Esophagus muscularis mucosa (tissue), 4 donors: ENCODE results near the gene KIF2C. TPM values are rescaled to one million over a fixed set of nuclear protein-coding genes. Genes with fewer than 3 reads are reported as not detected.
"Not testable (repeated sequence)": the region's sequence is repeated elsewhere in the genome, so short reads cannot be mapped to it uniquely, and the experiment has no call there.

Experiments
- DNase-seq: peaks from one replicate; pipeline ENCODE4 v3.0.0-alpha.2; 2017; ENCODE audit errors: extremely low spot score
- H3K27ac ChIP-seq, 4 donors: fragments of 200-600 bp; sonication (generic); replicated peaks in 1 of 4; 1 replicate in 3 of 4; 2 replicates in 1 of 4; pipeline ENCODE4 v1.5.1; 2016 to 2019; ENCODE audit warnings: mild to moderate bottlenecking in 1 of 4
- H3K27me3 ChIP-seq, 4 donors: fragments of 200-600 bp; sonication (generic); one replicate each; pipeline versions ENCODE4 v1.5.1 to v1.6.0; 2016 to 2019
- H3K36me3 ChIP-seq, 4 donors: fragments of 200-600 bp; sonication (generic); one replicate each; pipeline ENCODE4 v1.5.1; 2016 to 2019
- H3K4me1 ChIP-seq, 4 donors: fragments of 200-600 bp; sonication (generic); one replicate each; pipeline ENCODE4 v1.5.1; 2016 to 2019
- H3K4me3 ChIP-seq, 4 donors: fragments of 200-600 bp; sonication (generic); 1 replicate in 2 of 4; 2 replicates in 2 of 4; pipeline ENCODE4 v1.5.1; 2016 to 2019; ENCODE audit warnings: mild to moderate bottlenecking in 4 of 4, moderate library complexity in 1 of 4
- H3K9me3 ChIP-seq, 4 donors: fragments of 200-600 bp; sonication (generic); 1 replicate in 3 of 4; 2 replicates in 1 of 4; pipeline ENCODE4 v1.5.1; 2016 to 2019
- EP300 ChIP-seq: sonication (generic); formaldehyde crosslinking; IDR thresholded peaks from one replicate; pipeline ENCODE4 v1.6.1; 2017; ENCODE audit warnings: antibody characterized with exemption
- POLR2A ChIP-seq: fragments of 450-650 bp; IDR thresholded peaks from one replicate; pipeline ENCODE4 v1.6.1; 2017; ENCODE audit warnings: antibody characterized with exemption, moderate library complexity, mild to moderate bottlenecking, low read depth
- POLR2AphosphoS5 ChIP-seq, 2 donors: sonication (generic); formaldehyde crosslinking; IDR thresholded peaks; one replicate each; pipeline ENCODE4 v1.6.1; 2017; ENCODE audit warnings: antibody characterized with exemption in 2 of 2
- WGBS: methylation state at CpG from one replicate; pipeline ENCODE4 v1.1.5; 2018; 5-methylcytosine and 5-hydroxymethylcytosine counted together
- intact Hi-C: fragments of 100-400 bp; cut with DNase I; formaldehyde crosslinking; loops from one replicate; pipeline ENCODE4 v1.15.1; 2023
- total RNA-seq, 4 donors: library from RNA; depleted of rRNA; stranded (reverse); fragments of >200 nt; gene quantifications; one replicate each; pipeline versions ENCODE4 v1.1.0 to v1.2.1, GENCODE V29; 2016
- TF ChIP-seq, protein P1 (sequence below), 3 experiments: fragments of 200-600 bp in 2 of 3; fragments of 450-650 bp in 1 of 3; sonication (generic) in 2 of 3; IDR thresholded peaks; one replicate each; pipeline ENCODE4 v1.5.1; 2017 to 2019; ENCODE audit warnings: antibody characterized with exemption in 3 of 3, mild to moderate bottlenecking in 2 of 3, moderate library complexity in 1 of 3

KIF2C gene
- total RNA-seq, 4 donors from 2014 or later = 0.17 to 1.2 (median 0.96) TPM

DNA sequence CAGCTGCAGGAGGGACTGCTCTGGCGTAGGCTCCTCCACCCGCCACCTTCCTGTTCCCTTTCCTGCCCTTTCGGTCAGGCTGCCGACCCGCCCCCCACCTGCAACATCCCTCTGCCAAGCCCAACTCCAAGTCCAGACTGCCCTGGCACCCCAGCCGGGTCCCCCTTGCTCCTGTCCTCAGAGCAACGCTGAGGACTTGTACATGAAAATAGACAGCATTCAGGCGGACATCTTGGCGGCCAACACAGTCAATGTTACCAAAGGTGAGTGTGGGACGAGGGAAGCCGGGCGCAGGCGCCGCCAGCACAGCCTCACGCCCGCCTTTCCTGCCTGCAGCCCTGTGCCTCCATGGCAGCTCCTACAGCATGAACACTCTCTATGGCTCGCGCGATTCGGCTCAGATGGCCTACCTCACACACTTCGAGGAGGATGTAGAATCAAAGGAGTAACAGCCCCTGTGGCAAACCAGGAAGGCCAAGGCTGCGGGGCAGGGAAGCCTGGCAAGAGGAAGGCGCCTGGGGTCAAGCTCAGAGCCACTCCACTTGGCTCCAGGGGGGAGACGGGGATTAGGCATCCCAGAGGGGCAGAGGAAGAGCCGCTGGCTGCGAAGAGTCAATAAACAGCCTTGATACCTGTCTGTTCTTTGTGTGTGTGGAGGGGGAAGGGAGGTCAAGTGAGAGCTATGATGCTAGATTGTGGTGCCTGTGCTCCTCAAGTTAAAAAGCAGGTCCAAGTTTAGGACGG, 14.5 kb upstream of the KIF2C start:
- H3K36me3 ChIP-seq = no peaks in the 10 kb centered on the region
- H3K9me3 ChIP-seq = no peaks in the 10 kb centered on the region
- TF ChIP-seq, protein P1, sequence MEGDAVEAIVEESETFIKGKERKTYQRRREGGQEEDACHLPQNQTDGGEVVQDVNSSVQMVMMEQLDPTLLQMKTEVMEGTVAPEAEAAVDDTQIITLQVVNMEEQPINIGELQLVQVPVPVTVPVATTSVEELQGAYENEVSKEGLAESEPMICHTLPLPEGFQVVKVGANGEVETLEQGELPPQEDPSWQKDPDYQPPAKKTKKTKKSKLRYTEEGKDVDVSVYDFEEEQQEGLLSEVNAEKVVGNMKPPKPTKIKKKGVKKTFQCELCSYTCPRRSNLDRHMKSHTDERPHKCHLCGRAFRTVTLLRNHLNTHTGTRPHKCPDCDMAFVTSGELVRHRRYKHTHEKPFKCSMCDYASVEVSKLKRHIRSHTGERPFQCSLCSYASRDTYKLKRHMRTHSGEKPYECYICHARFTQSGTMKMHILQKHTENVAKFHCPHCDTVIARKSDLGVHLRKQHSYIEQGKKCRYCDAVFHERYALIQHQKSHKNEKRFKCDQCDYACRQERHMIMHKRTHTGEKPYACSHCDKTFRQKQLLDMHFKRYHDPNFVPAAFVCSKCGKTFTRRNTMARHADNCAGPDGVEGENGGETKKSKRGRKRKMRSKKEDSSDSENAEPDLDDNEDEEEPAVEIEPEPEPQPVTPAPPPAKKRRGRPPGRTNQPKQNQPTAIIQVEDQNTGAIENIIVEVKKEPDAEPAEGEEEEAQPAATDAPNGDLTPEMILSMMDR (IDR thresholded peaks at IDR 0.05) = no peak
- TF ChIP-seq POLR2AphosphoS5 (IDR thresholded peaks at IDR 0.05) (no peak), EP300 (no peak), POLR2A (no peak)
- WGBS = 77% methylated on average over 22 of the region's 27 CpGs
- H3K27me3 ChIP-seq = peaks cover 0 to 16% (median 0%) of the 10 kb centered on the region in 4 donors
- no peak for DNase-seq
- no peak overlapping the region for H3K27ac ChIP-seq
- no peak overlapping the region for H3K4me3 ChIP-seq
- intact Hi-C loops = no loop called here
- peaks cover 0 to 8% (median 4%) of the 10 kb centered on the region in 4 donors for H3K4me1 ChIP-seq

DNA sequence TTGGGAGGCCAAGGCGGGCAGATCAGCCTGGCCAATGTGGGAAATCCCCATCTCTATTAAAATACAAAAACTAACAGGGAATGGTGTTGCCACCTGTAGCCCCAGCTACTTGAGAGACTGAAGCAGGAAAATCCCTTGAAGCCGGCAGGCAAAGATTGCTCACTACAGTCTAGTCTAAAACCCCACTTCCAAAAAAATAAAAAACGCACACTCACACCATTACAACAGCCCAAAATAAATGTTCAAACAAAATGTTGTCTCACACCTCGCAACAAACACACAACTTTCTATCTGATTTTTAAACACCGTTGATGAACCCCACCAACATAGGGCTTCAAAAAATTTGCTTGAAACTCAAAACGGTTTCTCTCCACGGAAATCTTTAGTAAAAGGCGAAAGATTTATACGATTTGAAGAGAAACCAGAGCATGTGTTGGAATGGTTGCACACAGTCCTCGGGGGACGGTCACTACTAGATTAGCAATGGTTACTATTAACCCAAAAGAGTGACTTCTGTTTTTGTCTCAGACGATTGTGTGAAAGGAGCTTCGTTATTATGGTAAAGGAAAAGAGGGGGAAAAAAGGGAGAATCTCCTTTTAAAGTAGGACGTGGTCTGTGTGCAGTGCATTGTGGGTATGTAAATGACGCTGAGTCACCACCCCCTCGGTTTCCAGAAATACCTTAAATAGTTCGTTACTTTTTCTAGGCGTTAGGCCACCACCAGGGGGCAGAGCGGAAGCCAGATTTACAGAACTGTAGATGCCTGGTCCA, 8.7 kb upstream of the KIF2C start, which contains the start of gene RNU5D-1:
Gene RNU5D-1 (minus strand): TSS at position 430 of the 772 bp plus-strand sequence.
- peak within 1 kb of the TSS; percentile 78 to 84 (median 80) for H3K27ac ChIP-seq
- intact Hi-C loops = loop anchor here (5.0 kb wide), 1 partner anchor 46 kb away; the partner anchor contains the start of gene RPS8
- TF ChIP-seq POLR2A (peak; percentile 96), EP300 (no peak), POLR2AphosphoS5 (IDR thresholded peaks at IDR 0.05) (peak; percentile 84 to 97)
- TF ChIP-seq, protein P1 (IDR thresholded peaks at IDR 0.05) = peak; percentile 68 to 86 (median 85)
- H3K27me3 ChIP-seq = no peaks in the 10 kb centered on the region
- H3K4me3 ChIP-seq = peak within 1 kb of the TSS; percentile 19 to 34 (median 32)
- peaks cover 0 to 25% (median 15%) of the 10 kb centered on the region in 4 donors for H3K4me1 ChIP-seq
- WGBS = 4% methylated on average over 19 of the region's 19 CpGs
- DNase-seq = peak; percentile 98
- H3K9me3 ChIP-seq = no peaks in the 10 kb centered on the region
- H3K36me3 ChIP-seq = no peaks in the 10 kb centered on the region

DNA sequence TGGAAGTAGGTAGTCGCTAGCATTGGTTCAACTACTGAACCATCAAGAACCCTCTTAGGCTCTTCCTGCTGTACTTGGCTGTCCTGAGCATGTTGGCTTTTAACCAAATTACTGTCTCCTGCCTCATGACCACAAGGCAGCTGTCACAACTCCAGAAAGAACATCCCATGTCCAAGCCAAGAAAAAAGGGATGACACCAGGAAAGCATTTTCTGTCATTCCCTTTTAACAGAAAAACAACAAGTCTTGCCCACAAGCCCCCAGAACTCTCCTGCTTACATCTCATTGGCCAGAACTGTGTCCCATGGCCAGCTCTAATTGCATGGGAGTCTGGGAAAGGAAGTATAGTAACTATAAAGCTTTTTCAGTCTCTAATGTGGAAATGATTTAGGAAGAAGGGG, 6.3 kb upstream of the KIF2C start:
- TF ChIP-seq POLR2AphosphoS5 (IDR thresholded peaks at IDR 0.05) (peak; percentile 15 to 39), EP300 (no peak)
- Histone ChIP-seq H3K4me3 (no peak overlapping the region), H3K27ac (peak overlapping the region; percentile 33 to 53 (median 40)), H3K9me3 (no peaks in the 10 kb centered on the region), H3K36me3 (no peaks in the 10 kb centered on the region), H3K27me3 (no peaks in the 10 kb centered on the region), H3K4me1 (peaks cover 0 to 25% (median 15%) of the 10 kb centered on the region in 4 donors)
- intact Hi-C loops = loop anchor here (5.0 kb wide), 1 partner anchor 44 kb away; the partner anchor contains the start of gene RPS8
- DNase-seq = no peak
- WGBS = 30% methylated on average over 1 of the region's 1 CpG

DNA sequence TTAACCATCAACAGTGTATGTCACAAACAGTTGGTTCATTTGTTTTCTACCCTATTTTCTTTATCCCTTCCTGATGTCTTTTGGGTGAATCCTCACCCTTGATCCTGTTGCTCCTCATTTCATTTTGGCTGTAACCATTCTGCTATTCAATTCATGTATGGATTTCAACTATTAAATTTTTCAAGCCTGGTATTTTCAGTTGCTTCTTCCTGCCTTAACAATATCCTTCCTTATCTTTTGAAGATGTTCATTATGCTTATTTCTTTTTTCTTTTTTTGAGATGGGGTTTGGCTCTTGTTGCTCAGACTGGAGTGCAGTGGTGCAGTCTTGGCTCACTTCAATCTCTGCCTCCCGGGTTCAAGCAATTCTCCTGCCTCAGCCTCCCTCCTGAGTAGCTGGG, 5.9 kb upstream of the KIF2C start:
- 82% methylated on average over 1 of the region's 1 CpG for WGBS
- Histone ChIP-seq H3K4me1 (peaks cover 0 to 25% (median 15%) of the 10 kb centered on the region in 4 donors), H3K36me3 (no peaks in the 10 kb centered on the region), H3K27me3 (no peaks in the 10 kb centered on the region), H3K9me3 (no peaks in the 10 kb centered on the region), H3K27ac (peak overlapping the region; percentile 33 to 53 (median 40)), H3K4me3 (no peak overlapping the region)
- intact Hi-C loops = loop anchor here (5.0 kb wide), 1 partner anchor 44 kb away; the partner anchor contains the start of gene RPS8
- DNase-seq = no peak
- TF ChIP-seq, protein P1 (IDR thresholded peaks at IDR 0.05) = no peak
- TF ChIP-seq POLR2A (no peak), POLR2AphosphoS5 (IDR thresholded peaks at IDR 0.05) (no peak), EP300 (no peak)

DNA sequence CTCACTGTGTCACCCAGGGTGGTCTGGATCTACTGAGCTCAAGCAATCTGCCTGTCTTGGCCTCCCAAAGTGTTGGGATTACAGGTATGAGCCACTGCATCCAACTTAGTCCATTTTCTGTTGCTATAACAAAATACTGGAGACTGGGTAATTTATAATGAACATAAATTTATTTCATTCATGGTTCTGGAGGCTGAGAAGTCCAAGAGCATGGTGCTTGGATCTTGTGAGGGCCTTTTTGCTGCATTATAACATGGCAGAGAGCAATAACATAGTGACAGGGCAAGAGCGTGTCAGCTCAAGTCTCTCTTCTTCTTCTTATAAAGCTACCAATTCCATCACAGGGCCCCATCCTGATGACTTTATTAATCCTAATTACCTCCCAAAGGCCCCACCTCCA, 3.6 kb upstream of the KIF2C start:
- Histone ChIP-seq H3K4me3 (no peak overlapping the region), H3K27me3 (no peaks in the 10 kb centered on the region), H3K9me3 (no peaks in the 10 kb centered on the region), H3K36me3 (no peaks in the 10 kb centered on the region), H3K4me1 (peaks cover 9 to 23% (median 12%) of the 10 kb centered on the region in 4 donors), H3K27ac (no peak overlapping the region)
- TF ChIP-seq, protein P1 (IDR thresholded peaks at IDR 0.05) = no peak
- TF ChIP-seq POLR2A = no peak
- no peak for TF ChIP-seq POLR2AphosphoS5 (IDR thresholded peaks at IDR 0.05)
- no peak for TF ChIP-seq EP300
- DNase-seq = no peak
- 93% methylated on average over 1 of the region's 1 CpG for WGBS
- intact Hi-C loops = no loop called here

DNA sequence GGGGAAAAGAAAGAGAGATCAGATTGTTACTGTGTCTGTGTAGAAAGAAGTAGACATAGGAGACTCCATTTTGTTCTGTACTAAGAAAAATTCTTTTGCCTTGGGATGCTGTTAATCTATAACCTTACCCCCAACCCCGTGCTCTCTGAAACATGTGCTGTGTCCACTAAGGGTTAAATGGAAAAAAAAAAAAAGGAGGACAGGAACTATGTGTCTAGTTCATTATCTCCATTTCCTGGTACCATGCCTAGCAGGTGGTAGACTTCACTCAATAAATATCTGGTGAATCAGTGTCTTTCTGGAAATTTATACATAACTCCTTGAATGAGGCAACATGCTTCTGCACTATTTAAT, 707 bp upstream of the KIF2C start:
- peak overlapping the region; percentile 81 to 90 (median 88) for H3K27ac ChIP-seq
- DNase-seq, H3K36me3 ChIP-seq, H3K27me3 ChIP-seq, H3K9me3 ChIP-seq, intact Hi-C loops: not testable (repeated sequence)
- peak overlapping the region; percentile 57 to 67 (median 60) for H3K4me3 ChIP-seq
- H3K4me1 ChIP-seq = peaks cover 9 to 12% (median 10%) of the 10 kb centered on the region in 4 donors
- WGBS = 64% methylated on average over 1 of the region's 1 CpG
